HG03378 (cell line): ENCODE measurements around the gene MRPS17.
"Not testable (repeated sequence)": the region's sequence is repeated elsewhere in the genome, so short reads cannot be mapped to it uniquely, and the experiment has no call there.

Experiments used
- ATAC-seq: cut with Tn5 transposase; IDR thresholded peaks from one replicate; pipeline ENCODE4 v1.9.1; 2021; ENCODE audit warnings: mild to moderate bottlenecking, moderate library complexity; ENCODE audit not compliant: unreplicated experiment

The MRPS17 gene

GRCh38 chr7:55951637-55952351, at the start of gene MRPS17:
MRPS17 (plus strand) TSS chr7:55951877; CDS start chr7:55953196, 1,319 bp downstream.
- peak; percentile 99 for ATAC-seq

- ATAC-seq = peak; percentile 94
Measured at GRCh38 chr7:55903985-55904759, 47.5 kb upstream of the MRPS17 start.

GRCh38 chr7:55912748-55913158, 38.9 kb upstream of the MRPS17 start:
- no peak for ATAC-seq

- ATAC-seq = no peak
Measured at GRCh38 chr7:55917771-55918170, 33.9 kb upstream of the MRPS17 start.

GRCh38 chr7:55928006-55928767, 23.5 kb upstream of the MRPS17 start:
- no peak for ATAC-seq

GRCh38 chr7:55931421-55932151, 20.1 kb upstream of the MRPS17 start:
- no peak for ATAC-seq

GRCh38 chr7:55939514-55940123, 12.1 kb upstream of the MRPS17 start:
- ATAC-seq = no peak

- ATAC-seq = no peak
Measured at GRCh38 chr7:55946545-55946944, 5.1 kb upstream of the MRPS17 start.

GRCh38 chr7:55952352-55952671, 635 bp downstream of the MRPS17 start:
- not testable (repeated sequence) for ATAC-seq

- no peak for ATAC-seq
Measured at GRCh38 chr7:55953707-55954475, 2.2 kb downstream of the MRPS17 start.

- no peak for ATAC-seq
Measured at GRCh38 chr7:55957190-55957589, 5.5 kb downstream of the MRPS17 start.

- no peak for ATAC-seq
Measured at GRCh38 chr7:55962014-55962413, 10.3 kb downstream of the MRPS17 start.

- ATAC-seq = no peak
Measured at GRCh38 chr7:55963584-55964168, 12.0 kb downstream of the MRPS17 start.

- ATAC-seq = peak; percentile 71
Measured at GRCh38 chr7:55964261-55965099, 12.8 kb downstream of the MRPS17 start, which contains the start of gene NIPSNAP2. NIPSNAP2 (plus strand) TSS chr7:55964585; CDS start chr7:55964610, 25 bp downstream.

GRCh38 chr7:55965100-55965470, 13.4 kb downstream of the MRPS17 start:
- ATAC-seq = peak; percentile 7

- ATAC-seq = no peak
Measured at GRCh38 chr7:55965805-55966421, 14.2 kb downstream of the MRPS17 start.

- ATAC-seq = no peak
Measured at GRCh38 chr7:55966851-55967250, 15.2 kb downstream of the MRPS17 start.

- ATAC-seq = no peak
Measured at GRCh38 chr7:55969391-55969790, 17.7 kb downstream of the MRPS17 start.
